Measurements from ENCODE around the gene KRTAP12-3.
"Not testable (repeated sequence)": the region's sequence is repeated elsewhere in the genome, so short reads cannot be mapped to it uniquely, and the experiment has no call there.

Gene KRTAP12-3

DNA sequence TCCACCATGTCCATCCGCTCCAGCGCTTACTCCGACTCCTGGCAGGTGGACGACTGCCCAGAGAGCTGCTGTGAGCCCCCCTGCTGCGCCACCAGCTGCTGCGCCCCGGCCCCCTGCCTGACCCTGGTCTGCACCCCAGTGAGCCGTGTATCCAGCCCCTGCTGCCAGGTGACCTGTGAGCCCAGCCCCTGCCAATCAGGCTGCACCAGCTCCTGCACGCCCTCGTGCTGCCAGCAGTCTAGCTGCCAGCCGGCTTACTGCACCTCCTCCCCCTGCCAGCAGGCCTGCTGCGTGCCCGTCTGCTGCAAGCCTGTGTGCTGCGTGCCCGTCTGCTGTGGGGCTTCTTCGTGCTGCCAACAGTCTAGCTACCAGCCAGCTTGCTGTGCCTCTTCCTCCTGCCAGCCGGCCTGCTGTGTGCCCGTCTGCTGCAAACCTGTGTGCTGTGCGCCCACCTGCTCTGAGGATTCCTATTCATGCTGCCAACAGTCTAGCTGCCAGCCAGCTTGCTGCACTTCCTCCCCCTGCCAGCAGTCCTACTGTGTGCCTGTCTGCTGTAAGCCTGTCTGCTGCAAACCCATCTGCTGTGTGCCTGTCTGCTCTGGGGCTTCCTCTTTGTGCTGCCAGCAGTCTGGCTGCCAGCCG is 30.4 kb upstream of the KRTAP12-3 start:
- DNase-seq (ENCODE audit: low read depth): not testable (repeated sequence)

DNA sequence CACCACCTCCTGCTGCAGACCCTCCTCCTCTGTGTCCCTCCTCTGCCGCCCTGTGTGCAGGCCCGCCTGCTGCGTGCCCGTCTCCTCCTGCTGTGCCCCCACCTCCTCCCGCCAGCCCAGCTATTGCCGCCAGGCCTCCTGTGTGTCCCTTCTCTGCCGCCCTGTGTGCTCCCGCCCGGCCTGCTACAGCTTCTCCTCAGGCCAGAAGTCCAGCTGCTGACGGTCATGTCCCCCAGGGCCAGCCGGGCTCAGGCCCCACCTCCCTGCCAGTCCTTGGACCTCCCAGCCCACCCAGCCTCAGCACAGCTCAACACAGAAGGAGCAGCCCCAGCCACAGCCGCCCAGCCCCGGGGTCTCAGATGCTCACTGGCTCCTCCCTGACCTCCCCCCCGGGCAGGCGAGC is 29.9 kb upstream of the KRTAP12-3 start:
- DNase-seq (ENCODE audit: low read depth): not testable (repeated sequence)

DNA sequence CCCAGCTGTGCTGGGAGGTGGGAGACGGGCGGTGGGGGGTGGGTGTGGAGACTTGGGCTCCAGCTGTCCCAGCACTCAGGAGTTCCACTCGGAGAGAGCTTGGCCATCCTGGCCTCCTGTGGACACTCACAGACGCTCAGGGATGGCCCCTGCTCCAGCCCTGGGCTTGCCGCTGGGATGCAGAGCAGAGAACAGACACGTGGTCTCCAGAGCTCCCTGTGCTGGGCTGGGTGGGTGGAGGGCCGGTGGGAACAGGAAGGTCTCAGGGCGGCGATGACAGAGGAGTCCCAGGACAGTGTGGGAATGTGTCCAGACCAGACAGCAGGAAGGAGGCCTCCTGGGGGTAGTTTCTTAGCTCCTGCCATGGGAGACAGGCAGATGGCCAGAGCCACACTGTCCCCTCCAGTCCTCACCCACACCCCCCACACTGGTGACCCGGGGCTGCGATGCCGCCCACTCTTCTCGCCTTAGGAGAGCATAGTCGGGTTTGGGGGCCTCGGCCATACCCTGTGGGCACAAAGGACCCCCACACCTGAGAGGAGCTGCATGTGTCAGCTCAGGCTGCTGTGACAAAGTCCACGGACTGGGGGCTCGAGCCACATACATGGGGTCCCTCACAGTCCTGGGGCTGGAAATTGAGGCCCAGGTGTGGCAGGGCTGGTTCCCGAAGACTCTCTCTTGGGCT is 28.9 kb upstream of the KRTAP12-3 start:
- DNase-seq (ENCODE audit: low read depth): no peak

DNA sequence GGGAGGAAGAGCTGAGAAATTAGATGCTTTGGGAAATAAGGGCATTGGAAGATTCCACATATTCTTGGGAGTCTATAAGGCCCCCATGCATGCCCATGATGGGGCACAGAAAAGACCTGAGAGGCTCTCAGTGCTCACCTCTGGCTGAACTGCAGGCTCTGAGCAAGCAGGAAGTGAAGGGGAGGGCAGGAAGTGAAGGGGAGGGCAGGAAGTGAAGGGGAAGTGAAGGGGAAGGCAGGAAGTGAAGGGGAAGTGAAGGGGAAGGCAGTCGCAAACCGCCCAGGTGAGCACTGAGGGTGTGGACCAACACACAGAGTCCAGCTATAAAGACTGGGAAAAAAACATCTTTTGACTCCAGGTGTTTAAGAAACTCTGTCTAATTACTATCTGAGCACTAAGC is 27.3 kb upstream of the KRTAP12-3 start:
- DNase-seq (ENCODE audit: low read depth): no peak

DNA sequence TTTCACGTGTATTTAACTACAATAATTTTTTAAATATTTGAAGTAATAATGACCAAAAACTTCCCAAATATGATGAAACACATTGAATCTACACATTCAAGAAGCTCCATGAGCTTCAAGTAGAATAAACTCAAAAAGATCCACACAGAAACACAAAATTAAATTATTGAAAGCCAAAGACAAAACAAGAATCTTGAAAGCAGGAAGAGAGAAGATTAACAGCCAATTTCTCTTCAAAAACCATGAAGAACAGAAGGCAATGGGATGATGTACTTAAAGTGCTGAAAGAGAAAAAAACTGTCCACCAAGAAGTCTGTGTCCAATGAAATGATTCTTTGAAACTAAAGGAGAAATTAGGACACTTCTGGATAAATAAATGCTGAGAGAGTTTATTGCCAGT is 25.7 kb upstream of the KRTAP12-3 start:
- no peak for DNase-seq (ENCODE audit: low read depth)

DNA sequence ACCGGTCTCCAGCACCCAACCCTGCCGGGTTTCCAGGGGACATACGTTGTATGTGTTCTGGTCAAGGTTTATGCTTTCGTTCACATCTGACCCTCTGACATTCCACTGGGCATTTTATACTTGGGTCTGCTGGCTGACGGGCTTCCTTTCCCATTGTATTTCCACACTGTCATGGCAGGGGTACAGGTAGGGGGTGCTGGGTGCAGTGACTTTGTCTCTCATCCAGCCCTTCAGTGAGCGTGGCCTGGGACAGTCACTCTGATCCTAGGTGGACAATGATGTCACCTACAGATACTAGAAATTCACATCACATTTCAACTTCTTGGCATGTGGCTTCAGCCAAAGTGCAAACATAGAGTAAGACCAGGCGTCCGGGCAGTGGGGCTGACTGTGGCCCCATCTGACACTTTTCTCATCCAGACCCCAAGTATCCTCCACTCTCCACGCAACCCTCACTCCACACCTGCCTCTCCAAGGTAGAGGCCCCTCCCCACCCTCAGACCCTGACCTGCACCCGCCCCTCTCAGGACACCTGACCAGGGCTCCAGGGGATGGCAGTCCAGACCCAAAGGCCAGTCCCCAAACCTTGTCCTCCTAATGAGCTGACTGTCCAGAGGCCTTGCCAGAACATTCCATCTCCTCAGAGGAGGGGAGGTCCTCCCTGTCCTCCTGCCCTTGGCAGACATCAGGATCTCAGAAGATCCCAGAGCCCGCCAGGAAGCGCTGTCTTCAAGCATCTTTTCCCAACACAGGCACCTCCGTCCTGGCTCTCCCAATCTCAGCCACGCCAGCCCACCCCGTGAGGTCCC is 21.3 kb upstream of the KRTAP12-3 start:
- DNase-seq (ENCODE audit: low read depth): no peak

DNA sequence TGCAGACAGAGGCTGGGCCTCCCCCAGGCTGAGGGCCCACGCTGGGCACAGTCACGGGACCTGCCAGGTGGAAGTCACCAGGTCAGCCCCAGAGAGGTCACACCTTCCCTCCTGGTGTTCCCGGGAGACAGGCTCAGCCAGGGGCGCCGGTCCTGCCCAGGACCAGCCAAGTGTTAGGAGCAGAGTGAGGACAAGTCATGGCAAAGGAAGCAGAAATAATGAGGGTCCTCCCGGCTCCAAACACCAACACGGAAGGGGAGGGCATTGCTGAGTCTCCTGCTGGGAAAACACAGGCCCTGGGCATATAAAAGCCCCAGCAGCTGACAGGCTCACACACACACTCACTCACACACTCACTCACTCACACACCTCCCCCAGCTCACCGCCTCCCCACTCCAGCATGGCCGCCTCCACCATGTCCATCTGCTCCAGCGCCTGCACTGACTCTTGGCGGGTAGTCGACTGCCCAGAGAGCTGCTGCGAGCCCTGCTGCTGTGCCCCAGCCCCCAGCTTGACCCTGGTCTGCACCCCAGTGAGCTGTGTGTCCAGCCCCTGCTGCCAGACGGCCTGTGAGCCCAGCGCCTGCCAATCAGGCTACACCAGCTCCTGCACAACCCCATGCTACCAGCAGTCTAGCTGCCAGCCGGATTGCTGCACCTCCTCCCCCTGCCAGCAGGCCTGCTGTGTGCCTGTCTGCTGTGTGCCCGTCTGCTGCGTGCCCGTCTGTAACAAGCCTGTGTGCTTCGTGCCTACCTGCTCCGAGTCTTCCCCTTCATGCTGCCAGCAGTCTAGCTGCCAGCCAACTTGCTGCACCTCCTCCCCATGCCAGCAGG is 20.5 kb upstream of the KRTAP12-3 start, which contains the start of gene KRTAP10-10:
Gene KRTAP10-10, plus strand, starts transcription at position 339 of the 833 bp plus-strand sequence. Its CDS starts 62 bp downstream, at position 401.
- no peak for DNase-seq (ENCODE audit: low read depth)

DNA sequence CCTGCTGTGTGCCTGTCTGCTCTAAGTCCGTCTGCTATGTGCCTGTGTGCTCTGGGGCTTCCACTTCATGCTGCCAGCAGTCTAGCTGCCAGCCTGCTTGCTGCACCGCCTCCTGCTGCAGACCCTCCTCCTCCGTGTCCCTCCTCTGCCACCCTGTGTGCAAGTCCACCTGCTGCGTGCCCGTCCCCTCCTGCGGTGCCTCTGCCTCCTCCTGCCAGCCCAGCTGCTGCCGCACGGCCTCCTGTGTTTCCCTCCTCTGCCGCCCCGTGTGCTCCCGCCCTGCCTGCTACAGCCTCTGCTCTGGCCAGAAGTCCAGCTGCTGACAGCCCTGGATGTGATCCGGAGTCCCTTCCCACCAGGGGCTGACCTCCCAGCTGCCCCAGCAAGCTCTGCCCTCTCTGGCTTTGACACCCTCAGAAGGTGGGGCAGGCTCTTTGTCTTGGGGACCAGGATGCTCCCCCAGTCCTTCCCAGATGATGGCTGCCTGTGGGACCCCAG is 19.8 kb upstream of the KRTAP12-3 start:
- DNase-seq (ENCODE audit: low read depth): not testable (repeated sequence)

DNA sequence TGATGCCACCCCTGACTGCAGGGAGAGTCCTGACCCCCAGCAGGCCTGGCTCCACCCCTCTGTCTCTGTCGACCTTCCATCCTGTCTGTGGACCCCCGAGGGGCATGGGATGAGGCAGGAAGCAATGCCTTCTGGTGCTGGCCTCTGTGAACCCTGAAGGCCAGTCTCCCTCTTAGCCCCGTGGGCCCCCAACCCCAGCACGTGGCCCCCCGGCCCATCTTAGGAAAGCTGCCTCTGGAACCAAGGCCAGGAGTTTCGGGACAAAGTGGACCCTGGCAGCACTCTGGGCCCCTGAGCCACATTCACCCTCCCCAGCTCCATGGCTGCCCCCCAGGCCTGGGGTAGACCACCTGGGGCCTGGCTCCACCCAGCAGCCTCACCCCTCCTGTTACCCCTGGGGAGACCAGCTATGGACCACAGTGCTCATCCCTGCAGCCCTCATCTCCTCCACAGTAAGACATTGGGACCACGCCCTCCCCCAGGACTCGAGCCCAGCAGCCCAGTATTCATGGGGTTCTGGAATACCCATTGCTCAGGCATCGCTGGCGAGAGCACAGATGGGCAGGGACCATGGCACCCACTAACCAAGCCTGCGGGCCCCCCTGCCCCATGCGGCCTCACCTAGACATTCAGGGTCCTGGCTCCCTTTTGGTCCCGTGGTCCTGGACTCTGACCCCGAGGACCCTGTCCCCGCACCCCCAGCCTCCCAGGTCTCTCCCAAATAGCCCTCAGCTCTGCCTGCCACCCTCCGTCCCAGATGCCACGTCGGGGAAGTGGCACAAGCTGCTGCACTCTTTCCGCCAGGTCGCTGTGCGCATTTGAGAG is 19.0 kb upstream of the KRTAP12-3 start:
- not testable (repeated sequence) for DNase-seq (ENCODE audit: low read depth)

DNA sequence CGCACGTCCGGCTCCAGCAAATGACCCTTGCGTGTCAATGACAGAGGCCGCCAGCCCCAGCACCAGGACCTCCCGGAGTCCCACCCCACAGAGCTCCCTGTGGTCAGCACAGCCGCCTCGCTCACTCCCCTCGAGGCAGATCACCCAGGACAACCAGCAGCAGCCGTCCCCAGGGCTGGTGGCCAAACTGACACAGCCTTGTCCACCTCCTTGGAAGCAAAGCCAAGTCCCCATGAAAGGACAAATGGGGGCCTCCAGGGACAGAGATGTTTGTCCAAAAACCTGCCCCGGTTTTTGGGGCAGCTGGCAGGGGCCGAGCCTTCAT is 18.4 kb upstream of the KRTAP12-3 start:
- DNase-seq (ENCODE audit: low read depth): no peak

DNA sequence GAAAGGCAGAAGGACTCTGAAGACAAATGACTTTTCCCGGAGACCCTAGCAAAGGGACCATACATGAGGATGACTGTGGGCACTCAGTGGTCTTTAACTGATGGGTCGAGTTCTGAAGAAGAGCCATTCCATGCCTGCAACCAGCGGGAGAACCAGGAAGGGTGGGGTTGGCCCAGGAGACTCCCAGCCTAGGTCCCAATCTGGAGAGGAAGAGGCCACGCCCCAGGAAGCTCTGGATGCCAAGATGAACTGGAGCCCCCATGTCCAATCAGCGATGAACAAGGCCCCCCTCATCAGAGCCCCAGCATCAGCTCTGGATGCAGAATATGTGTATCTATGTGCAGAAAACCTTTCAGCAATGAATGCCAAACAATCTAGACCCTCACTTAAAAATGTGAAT is 17.0 kb upstream of the KRTAP12-3 start:
- no peak for DNase-seq (ENCODE audit: low read depth)

DNA sequence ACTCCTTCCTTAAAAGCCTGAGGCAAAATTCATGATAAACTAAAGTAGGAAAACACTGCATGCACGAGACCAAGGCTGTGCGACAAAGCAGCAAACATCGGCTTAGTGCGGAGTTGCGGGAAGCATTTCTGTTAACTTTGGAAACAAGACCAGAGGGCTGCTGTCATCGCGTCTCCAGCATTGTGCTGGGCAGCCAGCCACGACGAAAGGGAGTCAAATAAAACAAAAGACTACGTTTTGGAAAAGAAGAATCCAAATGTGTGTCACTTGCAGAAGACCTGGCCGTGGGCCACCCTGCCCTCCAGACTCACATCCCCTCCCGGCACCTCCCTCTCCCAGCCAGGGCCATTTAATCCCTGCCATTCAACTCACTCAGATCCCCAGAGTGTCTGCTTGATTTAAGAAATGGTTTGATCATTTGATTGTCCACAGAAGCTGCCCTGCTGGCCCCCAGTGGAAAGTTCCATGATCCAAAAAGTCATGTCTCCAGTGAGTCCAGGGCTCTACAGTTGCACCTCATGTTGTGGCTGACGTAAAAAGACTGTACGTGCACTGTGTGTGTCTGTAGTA is 13.9 kb upstream of the KRTAP12-3 start:
- DNase-seq (ENCODE audit: low read depth): no peak

DNA sequence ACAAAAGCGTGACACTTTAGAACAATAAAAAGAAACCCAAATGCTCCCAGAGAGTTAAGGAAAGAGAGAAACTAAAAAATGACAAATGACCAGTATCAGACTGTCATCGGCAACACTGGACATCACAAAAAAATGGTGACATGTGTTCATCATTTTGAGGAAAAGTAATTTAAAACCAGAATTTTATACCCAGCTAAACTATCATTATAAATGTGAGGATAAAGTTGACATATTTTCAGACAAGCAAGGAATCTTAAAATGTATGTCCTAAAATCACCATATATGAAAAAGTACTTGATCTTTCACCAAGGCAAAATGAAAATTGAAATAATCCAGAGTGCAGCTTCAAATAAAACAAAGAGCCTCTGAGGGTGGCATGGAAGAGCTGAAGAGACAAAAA is 12.9 kb upstream of the KRTAP12-3 start:
- DNase-seq (ENCODE audit: low read depth): no peak

DNA sequence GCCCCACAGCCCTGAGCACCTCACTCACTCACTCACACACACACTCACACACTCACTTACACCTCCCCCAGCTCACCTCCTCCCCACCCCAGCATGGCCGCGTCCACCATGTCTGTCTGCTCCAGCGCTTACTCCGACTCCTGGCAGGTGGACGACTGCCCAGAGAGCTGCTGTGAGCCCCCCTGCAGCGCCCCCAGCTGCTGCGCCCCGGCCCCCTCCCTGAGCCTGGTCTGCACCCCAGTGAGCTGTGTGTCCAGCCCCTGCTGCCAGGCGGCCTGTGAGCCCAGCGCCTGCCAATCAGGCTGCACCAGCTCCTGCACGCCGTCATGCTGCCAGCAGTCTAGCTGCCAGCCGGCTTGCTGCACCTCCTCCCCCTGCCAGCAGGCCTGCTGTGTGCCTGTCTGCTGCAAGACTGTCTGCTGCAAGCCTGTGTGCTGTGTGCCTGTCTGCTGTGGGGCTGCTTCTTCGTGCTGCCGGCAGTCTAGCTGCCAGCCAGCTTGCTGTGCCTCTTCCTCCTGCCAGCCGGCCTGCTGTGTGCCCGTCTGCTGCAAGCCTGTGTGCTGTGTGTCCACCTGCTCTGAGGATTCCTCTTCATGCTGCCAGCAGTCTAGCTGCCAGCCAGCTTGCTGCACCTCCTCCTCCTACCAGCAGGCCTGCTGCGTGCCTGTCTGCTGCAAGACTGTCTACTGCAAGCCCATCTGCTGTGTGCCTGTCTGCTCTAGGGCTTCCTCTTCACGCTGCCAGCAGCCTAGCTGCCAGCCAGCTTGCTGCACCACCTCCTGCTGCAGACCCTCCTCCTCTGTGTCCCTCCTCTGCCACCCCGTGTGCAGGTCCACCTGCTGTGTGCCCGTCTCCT is 11.1 kb upstream of the KRTAP12-3 start, which contains the start of gene KRTAP10-11:
Gene KRTAP10-11, plus strand, starts transcription at position 49 of the 856 bp plus-strand sequence. Its CDS starts 45 bp downstream, at position 94.
- not testable (repeated sequence) for DNase-seq (ENCODE audit: low read depth)

DNA sequence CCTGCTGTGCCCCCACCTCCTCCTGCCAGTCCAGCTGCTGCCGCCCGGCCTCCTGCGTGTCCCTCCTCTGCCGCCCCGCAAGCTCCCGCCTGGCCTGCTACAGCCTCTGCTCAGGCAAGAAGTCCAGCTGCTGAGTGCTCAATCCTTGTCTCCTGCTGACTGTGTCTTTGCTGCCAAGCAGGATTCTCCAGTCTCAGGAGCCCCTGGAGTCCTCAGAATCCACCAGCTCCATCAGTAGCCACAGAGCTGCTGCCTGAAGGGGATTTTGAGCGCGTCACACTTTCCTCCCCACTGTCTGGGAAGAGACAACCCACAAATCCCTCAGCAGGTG is 10.5 kb upstream of the KRTAP12-3 start:
- no peak for DNase-seq (ENCODE audit: low read depth)

DNA sequence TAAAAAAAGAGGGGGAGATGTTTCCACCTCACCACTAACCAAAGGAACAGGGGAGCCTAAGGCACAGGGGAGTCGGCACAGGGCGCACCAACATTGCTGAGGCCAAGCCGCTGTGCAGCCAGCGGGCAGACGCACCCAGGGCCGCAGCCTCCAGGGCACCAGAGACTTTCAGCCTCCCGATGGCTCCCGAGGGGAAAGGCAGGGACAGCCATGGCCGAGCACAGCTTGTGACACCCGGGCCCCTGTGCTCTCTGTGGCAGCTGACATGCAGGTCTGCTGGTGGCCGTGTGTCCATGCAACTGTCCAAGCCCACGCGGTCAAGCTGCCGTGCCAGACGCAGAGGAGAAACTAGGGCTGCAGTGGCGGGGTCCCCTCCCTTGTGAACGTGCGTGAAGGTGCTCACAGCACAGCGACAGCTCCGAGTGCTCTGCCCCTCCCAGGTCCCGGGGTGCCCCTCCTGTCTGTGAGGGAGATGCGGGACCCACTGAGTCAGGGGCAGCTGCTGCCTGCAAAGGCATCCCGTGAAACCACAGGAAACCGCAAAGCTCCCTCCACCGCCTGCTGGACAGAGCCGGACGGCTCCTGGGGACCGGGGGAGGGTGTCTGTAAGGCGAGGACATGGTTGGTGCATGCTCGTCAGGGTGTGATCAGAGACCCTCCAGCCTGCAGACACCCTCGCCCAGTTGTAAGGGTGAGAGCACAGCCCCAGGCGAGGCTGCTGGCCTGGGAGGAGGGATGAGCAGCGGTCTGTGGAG is 9.0 kb upstream of the KRTAP12-3 start:
- no peak for DNase-seq (ENCODE audit: low read depth)

DNA sequence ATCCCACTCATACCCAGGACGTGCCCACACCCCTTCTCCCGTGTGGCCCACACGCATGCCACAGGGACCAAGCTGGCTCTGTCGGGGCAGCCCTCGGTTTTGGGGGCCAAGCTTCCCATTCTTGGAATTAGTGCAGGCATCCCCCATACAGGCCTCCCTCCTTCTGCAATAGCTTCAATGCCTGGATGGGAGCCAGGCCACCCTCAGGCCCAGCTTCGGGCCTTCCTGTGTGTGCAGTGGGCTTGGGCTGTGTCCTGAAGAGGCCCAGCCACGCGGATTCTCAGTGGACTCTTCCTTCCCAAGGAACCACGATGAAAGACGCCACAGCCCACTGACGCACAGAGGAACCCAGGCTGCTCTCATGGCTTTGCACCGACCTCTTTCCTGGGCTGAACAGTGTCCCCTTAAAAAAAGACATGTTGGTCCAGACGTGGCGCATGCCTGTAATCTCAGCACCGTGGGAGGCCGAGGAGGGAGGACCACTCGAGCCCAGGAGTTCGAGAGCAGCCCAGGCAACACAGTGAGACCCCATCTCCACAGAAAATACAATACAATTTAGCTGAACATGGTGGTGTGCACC is 8.1 kb upstream of the KRTAP12-3 start:
- no peak for DNase-seq (ENCODE audit: low read depth)

DNA sequence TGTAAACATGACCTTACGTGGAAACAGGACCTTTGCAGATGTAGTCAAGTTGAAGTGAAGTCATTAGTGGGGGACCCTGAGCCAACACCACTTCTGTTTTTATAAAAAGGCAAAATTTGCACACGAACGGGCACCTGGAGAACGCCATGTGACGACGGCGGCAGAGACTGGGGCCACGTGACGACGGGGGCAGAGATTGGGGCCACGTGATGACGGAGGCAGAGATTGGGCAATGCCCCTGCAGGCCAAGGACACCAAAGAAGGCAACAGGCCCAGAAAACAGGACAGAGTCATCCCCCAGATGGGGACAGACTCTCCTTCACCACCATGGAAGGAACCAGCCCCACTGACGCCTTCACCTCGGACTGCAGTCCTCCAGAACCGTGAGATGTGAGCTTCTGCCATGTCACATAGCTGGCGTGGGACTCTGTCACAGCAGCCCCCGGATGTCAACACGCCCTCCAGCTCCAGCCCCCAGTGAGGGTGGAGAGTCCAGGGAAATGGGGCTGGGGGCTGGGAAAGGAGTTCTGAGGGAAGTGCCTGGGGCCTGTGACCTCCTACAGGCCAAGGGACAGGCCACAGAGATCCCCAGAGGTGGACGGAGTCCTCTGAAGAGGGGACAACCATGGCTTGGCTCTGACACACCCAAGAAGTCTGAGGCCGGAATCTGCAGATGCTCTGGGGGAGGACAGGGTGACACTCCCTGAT is 7.3 kb upstream of the KRTAP12-3 start:
- DNase-seq (ENCODE audit: low read depth): no peak
